Adipocyte (in vitro differentiated cells): ENCODE data around the gene MEGF6.

ENCODE experiments used
- DNase-seq: peaks from one replicate; pipeline ENCODE4 v3.0.0-alpha.2; 2015; ENCODE audit warnings: low read depth
- H3K27me3 ChIP-seq: replicated peaks from 2 replicates; pipeline ENCODE4 v1.7.0; 2013; ENCODE audit warnings: mild to moderate bottlenecking, low read length, moderate library complexity; ENCODE audit not compliant: control insufficient read depth, insufficient read depth
- H3K36me3 ChIP-seq: 2 replicates; pipeline ENCODE4 v1.7.0; 2013; ENCODE audit warnings: low read length, mild to moderate bottlenecking, moderate library complexity; ENCODE audit not compliant: control insufficient read depth, insufficient read depth, severe bottlenecking
- H3K4me1 ChIP-seq: 2 replicates; pipeline ENCODE4 v1.7.0; 2013; ENCODE audit warnings: mild to moderate bottlenecking, low read length, moderate library complexity; ENCODE audit not compliant: control insufficient read depth, insufficient read depth
- H3K4me3 ChIP-seq: 2 replicates; pipeline ENCODE4 v1.7.0; 2013; ENCODE audit warnings: mild to moderate bottlenecking, low read length, moderate library complexity
- H3K9ac ChIP-seq: 2 replicates; pipeline ENCODE4 v1.7.0; 2013; ENCODE audit warnings: mild to moderate bottlenecking, low read length, moderate library complexity
- H3K9me3 ChIP-seq: 2 replicates; pipeline ENCODE4 v1.7.0; 2013; ENCODE audit warnings: mild to moderate bottlenecking, low read length, moderate library complexity; ENCODE audit not compliant: control insufficient read depth

MEGF6 gene

GRCh38 chr1:3469104-3469848 is 142.0 kb downstream of the MEGF6 start:
- Histone ChIP-seq H3K4me3 (no peak overlapping the region), H3K4me1 (peaks cover 31% of the 10 kb centered on the region), H3K27me3 (peaks cover 25% of the 10 kb centered on the region), H3K36me3 (no peaks in the 10 kb centered on the region), H3K9me3 (no peaks in the 10 kb centered on the region), H3K9ac (no peak overlapping the region)
- no peak for DNase-seq

GRCh38 chr1:3468236-3469103 is 142.8 kb downstream of the MEGF6 start:
- Histone ChIP-seq H3K4me3 (no peak overlapping the region), H3K9ac (no peak overlapping the region), H3K4me1 (peaks cover 23% of the 10 kb centered on the region), H3K36me3 (no peaks in the 10 kb centered on the region), H3K27me3 (peaks cover 33% of the 10 kb centered on the region), H3K9me3 (no peaks in the 10 kb centered on the region)
- no peak for DNase-seq

GRCh38 chr1:3467096-3468036 is 143.9 kb downstream of the MEGF6 start:
- Histone ChIP-seq H3K4me1 (peaks cover 17% of the 10 kb centered on the region), H3K27me3 (peaks cover 34% of the 10 kb centered on the region), H3K4me3 (no peak overlapping the region), H3K9ac (no peak overlapping the region), H3K36me3 (no peaks in the 10 kb centered on the region), H3K9me3 (no peaks in the 10 kb centered on the region)
- no peak for DNase-seq

DNA sequence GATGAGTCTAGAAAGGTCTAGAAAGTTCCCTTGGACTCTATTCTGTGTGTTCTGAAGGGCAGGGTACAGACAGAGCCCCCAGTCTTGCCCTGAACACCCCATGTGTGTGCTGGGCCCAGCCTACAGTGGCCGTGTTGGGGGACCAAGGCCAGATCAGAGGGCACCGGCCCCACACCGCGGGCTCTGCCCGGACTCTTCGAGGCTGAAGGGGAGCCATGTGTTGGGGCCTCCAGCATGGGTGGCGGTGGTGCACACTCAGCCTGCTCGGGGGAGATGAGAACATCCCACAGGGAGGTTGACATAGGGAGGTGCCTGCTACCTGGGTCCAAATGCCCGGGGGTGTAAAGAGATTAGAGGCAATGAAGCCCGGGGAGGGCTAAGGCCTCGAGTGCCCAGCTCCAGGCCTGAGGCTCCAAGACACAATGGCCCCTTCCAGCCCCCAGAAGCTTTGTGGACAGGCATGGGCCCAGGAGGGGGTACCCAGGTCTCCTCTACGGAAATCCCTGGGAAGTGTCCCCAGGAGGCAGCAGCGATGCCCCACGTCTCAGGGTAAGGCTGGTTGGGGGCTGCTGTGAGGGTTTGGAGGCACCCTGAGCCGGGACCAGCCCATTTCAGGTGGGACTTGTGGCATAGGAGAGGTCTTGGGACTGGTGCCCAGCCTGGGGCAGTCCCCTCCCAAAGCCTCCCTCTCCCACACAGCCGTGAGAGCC is 144.8 kb downstream of the MEGF6 start:
- H3K36me3 ChIP-seq, result no peaks in the 10 kb centered on the region
- peaks cover 35% of the 10 kb centered on the region for H3K27me3 ChIP-seq

DNA sequence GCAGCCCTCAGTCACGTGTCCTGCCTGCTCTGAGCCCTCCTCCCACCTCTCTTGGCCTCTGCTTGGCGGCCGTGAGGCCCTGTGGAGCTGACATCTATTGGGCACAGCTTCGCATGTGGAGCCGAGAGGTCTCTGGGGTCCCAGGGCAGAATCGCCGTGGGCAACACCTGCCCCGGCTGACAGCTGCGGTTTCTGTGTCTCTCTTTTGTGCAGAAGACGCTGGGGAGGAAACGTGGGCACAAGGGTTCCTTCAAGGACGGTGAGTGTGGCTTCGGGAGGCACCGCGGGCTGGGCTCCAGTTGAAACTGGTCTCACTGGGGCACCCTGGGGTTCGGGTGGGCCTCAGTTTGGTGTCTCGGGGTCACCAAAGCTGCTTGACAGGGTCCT is 145.4 kb downstream of the MEGF6 start:
- no peak for DNase-seq
- Histone ChIP-seq H3K4me3 (no peak overlapping the region), H3K9ac (no peak overlapping the region), H3K36me3 (no peaks in the 10 kb centered on the region), H3K4me1 (peaks cover 4% of the 10 kb centered on the region), H3K9me3 (no peaks in the 10 kb centered on the region), H3K27me3 (peaks cover 41% of the 10 kb centered on the region)

More for the DNA sequence above, 144.8 kb downstream of the MEGF6 start:
- Histone ChIP-seq H3K9me3 (no peaks in the 10 kb centered on the region), H3K9ac (no peak overlapping the region), H3K4me3 (no peak overlapping the region), H3K4me1 (peaks cover 9% of the 10 kb centered on the region)
- DNase-seq, result no peak

- no peak for DNase-seq
- Histone ChIP-seq H3K4me1 (peaks cover 5% of the 10 kb centered on the region), H3K4me3 (no peak overlapping the region), H3K9ac (no peak overlapping the region), H3K9me3 (no peaks in the 10 kb centered on the region), H3K27me3 (peaks cover 45% of the 10 kb centered on the region), H3K36me3 (no peaks in the 10 kb centered on the region)
Measured at GRCh38 chr1:3465091-3465934, 146.0 kb downstream of the MEGF6 start.

- Histone ChIP-seq H3K4me3 (no peak overlapping the region), H3K36me3 (no peaks in the 10 kb centered on the region), H3K27me3 (peaks cover 45% of the 10 kb centered on the region), H3K9me3 (no peaks in the 10 kb centered on the region), H3K9ac (no peak overlapping the region), H3K4me1 (peaks cover 5% of the 10 kb centered on the region)
- DNase-seq, result no peak
Measured at GRCh38 chr1:3464649-3465025, 146.7 kb downstream of the MEGF6 start.

DNA sequence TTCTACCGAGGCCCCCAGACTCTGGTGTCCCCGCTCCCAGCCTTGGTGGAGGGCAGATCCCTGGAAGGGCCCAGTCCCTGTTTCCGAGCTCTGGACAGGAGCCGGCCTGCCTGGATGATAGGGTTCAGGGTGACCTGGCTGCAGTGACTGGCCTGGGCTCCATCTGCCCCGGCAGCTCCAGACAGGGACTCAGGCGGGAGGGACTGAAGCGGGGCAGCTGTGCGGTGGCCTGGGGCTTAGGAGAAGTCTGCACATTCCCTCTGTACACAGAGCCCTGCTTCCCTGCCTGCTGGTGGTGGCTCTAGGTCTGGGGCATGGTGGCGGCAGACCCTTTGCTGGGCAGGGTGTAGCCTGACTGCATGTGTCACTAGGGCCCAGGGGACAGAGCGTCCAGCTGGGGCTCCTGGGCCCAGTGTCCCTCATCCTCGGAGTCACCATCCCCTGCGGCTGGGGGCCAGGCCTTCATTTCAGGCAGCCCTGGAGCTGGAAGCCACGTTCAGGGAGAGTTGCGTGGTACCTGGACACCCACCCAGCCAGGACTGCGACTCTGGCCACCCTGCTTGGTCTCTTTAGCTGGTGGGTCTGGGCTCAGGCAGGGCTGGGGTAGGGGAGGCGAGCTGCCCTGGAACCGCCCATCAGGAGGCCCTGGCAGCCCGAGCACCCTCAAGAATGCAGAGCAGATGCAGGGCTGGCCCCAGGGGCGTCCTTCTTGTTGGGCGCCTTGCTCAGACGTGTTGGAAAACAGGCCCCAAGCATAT is 147.2 kb downstream of the MEGF6 start:
- Histone ChIP-seq H3K4me1 (peaks cover 5% of the 10 kb centered on the region), H3K9ac (no peak overlapping the region), H3K36me3 (no peaks in the 10 kb centered on the region), H3K4me3 (no peak overlapping the region), H3K27me3 (peaks cover 45% of the 10 kb centered on the region), H3K9me3 (no peaks in the 10 kb centered on the region)
- no peak for DNase-seq

GRCh38 chr1:3463408-3463863 is 147.9 kb downstream of the MEGF6 start:
- peaks cover 45% of the 10 kb centered on the region for H3K27me3 ChIP-seq

More at GRCh38 chr1:3463408-3463863, 147.9 kb downstream of the MEGF6 start:
- DNase-seq, result no peak
- Histone ChIP-seq H3K36me3 (no peaks in the 10 kb centered on the region), H3K4me1 (peaks cover 5% of the 10 kb centered on the region), H3K4me3 (no peak overlapping the region), H3K9ac (no peak overlapping the region), H3K9me3 (no peaks in the 10 kb centered on the region)
